A549 treated with DMSO at 1 μM for 4 hours (cell line): ENCODE measurements around the gene IBTK. TPM values are rescaled to one million over a fixed set of nuclear protein-coding genes. Genes with fewer than 3 reads are reported as not detected.

Experiments used
- total RNA-seq: library from RNA; stranded (reverse); fragments of 200-300 nt; extraction: Qiagen RNA extraction; gene quantifications from 5 replicates; pipeline ENCODE4 v1.2.3, GENCODE V29; 2022; ENCODE audit warnings: low read depth

IBTK gene, protein sequence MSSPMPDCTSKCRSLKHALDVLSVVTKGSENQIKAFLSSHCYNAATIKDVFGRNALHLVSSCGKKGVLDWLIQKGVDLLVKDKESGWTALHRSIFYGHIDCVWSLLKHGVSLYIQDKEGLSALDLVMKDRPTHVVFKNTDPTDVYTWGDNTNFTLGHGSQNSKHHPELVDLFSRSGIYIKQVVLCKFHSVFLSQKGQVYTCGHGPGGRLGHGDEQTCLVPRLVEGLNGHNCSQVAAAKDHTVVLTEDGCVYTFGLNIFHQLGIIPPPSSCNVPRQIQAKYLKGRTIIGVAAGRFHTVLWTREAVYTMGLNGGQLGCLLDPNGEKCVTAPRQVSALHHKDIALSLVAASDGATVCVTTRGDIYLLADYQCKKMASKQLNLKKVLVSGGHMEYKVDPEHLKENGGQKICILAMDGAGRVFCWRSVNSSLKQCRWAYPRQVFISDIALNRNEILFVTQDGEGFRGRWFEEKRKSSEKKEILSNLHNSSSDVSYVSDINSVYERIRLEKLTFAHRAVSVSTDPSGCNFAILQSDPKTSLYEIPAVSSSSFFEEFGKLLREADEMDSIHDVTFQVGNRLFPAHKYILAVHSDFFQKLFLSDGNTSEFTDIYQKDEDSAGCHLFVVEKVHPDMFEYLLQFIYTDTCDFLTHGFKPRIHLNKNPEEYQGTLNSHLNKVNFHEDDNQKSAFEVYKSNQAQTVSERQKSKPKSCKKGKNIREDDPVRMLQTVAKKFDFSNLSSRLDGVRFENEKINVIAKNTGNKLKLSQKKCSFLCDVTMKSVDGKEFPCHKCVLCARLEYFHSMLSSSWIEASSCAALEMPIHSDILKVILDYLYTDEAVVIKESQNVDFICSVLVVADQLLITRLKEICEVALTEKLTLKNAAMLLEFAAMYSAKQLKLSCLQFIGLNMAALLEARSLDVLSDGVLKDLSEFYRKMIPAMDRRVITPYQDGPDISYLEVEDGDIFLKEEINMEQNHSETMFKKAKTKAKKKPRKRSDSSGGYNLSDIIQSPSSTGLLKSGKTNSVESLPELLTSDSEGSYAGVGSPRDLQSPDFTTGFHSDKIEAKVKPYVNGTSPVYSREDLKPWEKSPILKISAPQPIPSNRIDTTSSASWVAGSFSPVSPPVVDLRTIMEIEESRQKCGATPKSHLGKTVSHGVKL (N-terminal part only)
- 34.9 to 50.5 TPM (median 44.2 TPM) in 5 replicates for total RNA-seq

DNA sequence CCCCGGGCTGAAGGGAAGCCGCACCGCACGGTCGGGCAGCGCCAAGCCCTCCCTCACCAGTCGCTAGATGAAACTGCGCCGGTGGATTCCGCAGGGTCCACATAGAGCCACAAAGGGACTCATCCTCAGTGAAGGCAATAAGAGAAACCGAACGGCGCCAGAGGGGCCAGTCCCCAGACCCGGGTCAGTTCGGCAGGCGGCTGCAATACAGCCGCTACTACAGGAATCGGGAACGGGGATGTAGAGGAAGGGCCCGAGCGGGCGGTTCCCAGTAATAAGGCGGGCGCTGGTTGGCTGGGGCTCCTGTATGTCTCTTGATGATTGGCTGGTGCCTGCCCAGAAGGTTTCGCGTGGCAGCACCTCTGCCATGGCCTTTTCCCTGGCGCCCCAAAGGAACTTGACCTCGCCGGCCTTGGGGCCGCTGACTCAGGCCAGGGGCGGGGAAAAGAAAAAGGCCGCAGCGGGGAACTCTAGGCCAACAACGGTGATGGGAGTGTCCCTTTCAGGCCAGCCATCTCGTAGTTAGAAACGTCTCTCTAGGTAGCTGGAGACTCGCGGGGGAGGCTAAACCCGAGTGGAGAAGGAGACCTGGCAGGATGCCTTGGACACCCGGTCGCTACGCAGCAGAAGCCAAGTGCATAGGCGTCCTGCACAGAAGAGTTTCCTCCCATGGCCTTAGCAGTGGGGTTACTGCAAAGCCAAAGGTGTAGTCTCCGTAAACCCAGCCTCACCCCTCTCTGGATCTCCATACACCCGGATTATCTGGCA is at the start of gene IBTK:
Gene IBTK, minus strand, starts transcription at position 240 of the 768 bp plus-strand sequence. CDS start 7,258 bp downstream, outside the sequence.

Other genes with a start within 250 kb of the IBTK start
- gene TPBG, start 116.1 kb upstream of the IBTK start, total RNA-seq, result 44.6 to 57.0 TPM (median 53.4 TPM) in 5 replicates